ENCODE measurements around the gene SPRR5. TPM values are rescaled to one million over a fixed set of nuclear protein-coding genes. Genes with fewer than 3 reads are reported as not detected.

SPRR5 gene
- total and polyA plus RNA-seq, 2 of the 8 experiments (the other 6 are each of a cell fraction or from before 2014, with no cell fraction given) = not detected

- ChIA-PET CTCF (ENCODE audit: partially characterized antibody) (interaction anchor here (1.2 kb wide), 1 partner anchor 9 kb away, joined by 3 read pairs; no protein-coding TSS in a partner anchor), POLR2A (ENCODE audit: partially characterized antibody) (no interaction called here)
- H3K4me1 ChIP-seq (replicated peaks in 1 of 4; ENCODE audit: control insufficient read depth in 3 of 4, insufficient read depth in 4 of 4, low read length in 3 of 4) = no peaks in the 10 kb centered on the region
- no peak for TF ChIP-seq TEAD4 (IDR thresholded peaks at IDR 0.05; ENCODE audit: low read depth, low read length)
- no peak for TF ChIP-seq CREB1 (IDR thresholded peaks at IDR 0.05)
- no peak for TF ChIP-seq CTCF (IDR thresholded peaks at IDR 0.05; ENCODE audit: control extremely low read depth in 1 of 3, insufficient read depth in 1 of 3, low read depth in 1 of 3, low read length in 3 of 3)
- no peak for TF ChIP-seq YY1 (IDR thresholded peaks at IDR 0.05; ENCODE audit: low read depth, low read length)
- TF ChIP-seq EP300 (IDR thresholded peaks at IDR 0.05; ENCODE audit: borderline replicate concordance in 1 of 2, low read depth in 2 of 2, low read length in 2 of 2) = no peak
- no peak for TF ChIP-seq JUN (IDR thresholded peaks at IDR 0.05; ENCODE audit: low read depth, low read length)
- TF ChIP-seq ZNF274 (IDR thresholded peaks at IDR 0.05; ENCODE audit: borderline replicate concordance, extremely low read depth, low read length) = no peak
- TF ChIP-seq RFX5 (IDR thresholded peaks at IDR 0.05; ENCODE audit: borderline replicate concordance, low read depth, low read length) = no peak
- H3K23me2 ChIP-seq (ENCODE audit: low read depth, low read length) = no peaks in the 10 kb centered on the region; the same call in 1 of the 2 replicates
- H3K27ac ChIP-seq (ENCODE audit: low read depth, low read length) = no peak overlapping the region
- DNase-seq (ENCODE audit: low read depth in 1 of 2, low spot score in 2 of 2) = no peak
- H4K8ac ChIP-seq (ENCODE audit: extremely low read depth, insufficient read depth, low read length) = no peak overlapping the region
- no peak overlapping the region for H3K18ac ChIP-seq (ENCODE audit: extremely low read depth, low read length)
- H4K20me1 ChIP-seq (replicated peaks in 1 of 2; ENCODE audit: control insufficient read depth in 1 of 2, insufficient read depth in 2 of 2, low read length in 2 of 2) = no peaks in the 10 kb centered on the region
- H2BK5ac ChIP-seq (ENCODE audit: low read depth, low read length) = no peak overlapping the region
- H3K36me3 ChIP-seq (ENCODE audit: control insufficient read depth in 2 of 4, insufficient read depth in 4 of 4, low read length in 3 of 4) = no peaks in the 10 kb centered on the region
- no peak overlapping the region for H4K91ac ChIP-seq (replicated peaks; ENCODE audit: insufficient read length, low read length)
- H2AK5ac ChIP-seq (ENCODE audit: low read depth, low read length) = no peak overlapping the region
- no peak overlapping the region for H4K5ac ChIP-seq (ENCODE audit: insufficient read length, low read depth, low read length)
- no peak overlapping the region for H3K4me2 ChIP-seq (ENCODE audit: insufficient read depth in 1 of 2, low read depth in 2 of 2, low read length in 2 of 2)
- no peaks in the 10 kb centered on the region for H3K79me2 ChIP-seq (ENCODE audit: control insufficient read depth in 1 of 2, insufficient read depth in 2 of 2, low read length in 2 of 2)
- H3K4ac ChIP-seq (replicated peaks; ENCODE audit: insufficient read length, low read depth, low read length) = no peak overlapping the region
- no peaks in the 10 kb centered on the region for H3K27me3 ChIP-seq (replicated peaks in 1 of 4; ENCODE audit: control insufficient read depth in 3 of 4, extremely low read depth in 1 of 4, insufficient read depth in 3 of 4, low read length in 3 of 4)
- no peak overlapping the region for H2BK20ac ChIP-seq (ENCODE audit: low read length)
- no peak overlapping the region for H2BK15ac ChIP-seq (ENCODE audit: low read length)
- no peak for FAIRE-seq
- H3K79me1 ChIP-seq (ENCODE audit: low read depth, low read length) = no peaks in the 10 kb centered on the region
- H3K9me3 ChIP-seq (ENCODE audit: insufficient read depth in 2 of 2, low read depth in 1 of 2, low read length in 1 of 2) = no peaks in the 10 kb centered on the region
- H3K56ac ChIP-seq (replicated peaks; ENCODE audit: insufficient read length, low read depth, low read length) = no peak overlapping the region
- H2AFZ ChIP-seq (ENCODE audit: low read length) = no peak overlapping the region
- H2BK120ac ChIP-seq (replicated peaks; ENCODE audit: low read depth, low read length) = no peak overlapping the region
- H3K4me3 ChIP-seq (ENCODE audit: extremely low read depth in 1 of 4, insufficient read depth in 2 of 4, low read depth in 3 of 4, low read length in 4 of 4) = no peak overlapping the region
- H2BK12ac ChIP-seq (ENCODE audit: low read depth, low read length) = no peak overlapping the region
- no peak overlapping the region for H3K14ac ChIP-seq (ENCODE audit: insufficient read length)
- H3K23ac ChIP-seq (ENCODE audit: insufficient read length) = no peak overlapping the region
- no peak overlapping the region for H3K9ac ChIP-seq (replicated peaks in 1 of 4; ENCODE audit: extremely low read depth in 1 of 4, low read depth in 3 of 4, low read length in 3 of 4)
Observed at GRCh38 chr1:152983234-152983633, 36.2 kb downstream of the SPRR5 start.

All from H1 (cell line).